Erythroblast (primary cell): ENCODE results near the gene SPEG.

Experiments used
- GATA1 ChIP-seq: IDR thresholded peaks from 2 replicates; pipeline ENCODE4 v1.6.1; 2011; ENCODE audit warnings: low read depth, mild to moderate bottlenecking, control low read depth, low read length, moderate library complexity
- POLR2A ChIP-seq: IDR thresholded peaks from 2 replicates; pipeline ENCODE4 v1.6.1; 2011; ENCODE audit warnings: mild to moderate bottlenecking, low read length

- TF ChIP-seq POLR2A (no peak), GATA1 (no peak)
Observed at GRCh38 chr2:219500135-219500534, 65.5 kb downstream of the SPEG start.
